ENCODE measurements around the gene ACSF2.

Gene ACSF2

DNA sequence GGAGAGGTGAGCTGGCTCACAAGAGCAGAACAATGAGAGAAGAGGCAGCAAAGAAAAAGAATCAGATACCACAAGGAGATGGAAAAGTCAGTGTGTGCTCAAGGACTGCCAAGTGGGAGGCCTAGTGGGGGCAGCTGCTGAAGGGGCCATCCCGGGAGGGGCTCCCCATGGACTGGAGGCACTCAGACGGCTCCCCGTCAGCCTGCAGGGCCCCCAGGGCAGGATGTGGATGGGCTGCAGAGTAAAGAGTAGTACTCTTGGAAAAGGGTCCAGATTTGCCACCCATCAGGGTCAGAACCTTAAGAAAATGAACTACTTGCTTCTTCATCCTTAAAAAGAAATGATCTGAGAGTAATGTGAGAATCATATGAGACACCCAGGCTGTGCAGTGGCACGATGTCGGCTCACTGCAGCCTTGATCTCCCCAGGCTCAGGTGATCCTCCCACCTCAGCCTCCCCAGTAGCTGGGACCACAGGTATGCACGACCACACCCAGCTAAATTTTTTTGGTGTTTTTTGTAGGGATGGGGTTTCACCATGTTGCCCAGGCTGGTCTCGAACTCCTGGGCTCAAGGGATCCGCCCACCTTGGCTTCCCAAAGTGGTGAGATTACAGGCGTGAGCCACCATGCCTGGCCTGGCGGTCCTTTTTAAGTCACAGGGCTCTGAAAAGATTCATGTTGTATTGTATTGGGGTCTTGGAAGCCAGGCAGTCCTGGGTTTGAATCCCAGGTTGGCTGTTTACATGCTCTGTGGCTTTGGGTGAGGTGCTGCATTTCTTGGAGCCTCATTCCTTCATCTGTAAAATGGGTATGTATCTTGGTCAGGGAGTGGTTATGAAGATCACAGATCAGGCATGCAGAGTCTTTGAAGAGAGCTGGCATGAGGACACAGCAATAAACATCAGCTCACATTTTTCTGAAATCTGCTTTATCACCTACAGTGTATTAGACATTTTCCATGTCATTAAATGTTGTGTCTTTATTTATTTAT is 15.1 kb downstream of the ACSF2 start:
- no peak for DNase-seq

- no peak for DNase-seq
Observed at GRCh38 chr17:50443505-50443974, 17.5 kb downstream of the ACSF2 start.

DNA sequence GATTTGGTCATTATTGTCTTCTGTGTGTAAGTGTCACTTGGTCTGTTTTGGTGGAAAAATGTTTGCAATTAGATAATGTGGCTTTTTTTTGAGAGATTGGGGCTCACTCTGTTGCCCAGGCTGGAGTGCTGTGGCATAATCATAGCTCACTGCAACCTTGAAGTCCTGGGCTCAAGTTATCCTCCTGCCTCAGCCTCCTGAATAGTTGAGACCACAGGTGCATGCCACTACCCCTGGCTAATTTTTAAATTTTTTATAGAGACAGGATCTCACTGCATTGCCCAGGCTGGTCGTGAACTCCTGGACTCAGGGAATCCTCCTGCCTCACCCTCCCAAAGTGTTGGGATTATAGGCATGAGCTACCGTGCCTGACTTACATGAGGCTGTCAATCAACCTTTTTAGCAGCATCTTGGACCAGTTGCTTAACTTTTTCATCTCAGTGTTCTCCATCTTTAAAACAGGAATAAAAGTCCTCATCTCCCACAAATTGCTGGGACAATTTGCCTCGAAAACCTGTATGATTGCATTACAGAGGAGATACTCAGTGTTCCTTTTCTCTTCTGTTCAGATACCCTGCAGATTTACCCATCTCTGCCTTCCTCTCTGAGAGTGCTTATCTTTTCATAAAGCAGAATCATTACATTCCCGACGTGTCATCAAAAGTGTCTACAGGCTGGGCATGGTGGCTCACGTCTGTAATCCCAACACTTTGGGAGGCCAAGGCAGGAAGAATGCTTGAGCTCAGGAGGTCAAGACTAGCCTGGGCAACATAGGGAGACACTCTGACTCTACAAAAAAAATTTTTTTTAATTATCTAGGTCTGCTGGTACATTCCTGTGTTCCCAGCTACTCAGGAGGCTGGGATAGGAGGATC is 19.1 kb downstream of the ACSF2 start:
- DNase-seq: no peak

DNA sequence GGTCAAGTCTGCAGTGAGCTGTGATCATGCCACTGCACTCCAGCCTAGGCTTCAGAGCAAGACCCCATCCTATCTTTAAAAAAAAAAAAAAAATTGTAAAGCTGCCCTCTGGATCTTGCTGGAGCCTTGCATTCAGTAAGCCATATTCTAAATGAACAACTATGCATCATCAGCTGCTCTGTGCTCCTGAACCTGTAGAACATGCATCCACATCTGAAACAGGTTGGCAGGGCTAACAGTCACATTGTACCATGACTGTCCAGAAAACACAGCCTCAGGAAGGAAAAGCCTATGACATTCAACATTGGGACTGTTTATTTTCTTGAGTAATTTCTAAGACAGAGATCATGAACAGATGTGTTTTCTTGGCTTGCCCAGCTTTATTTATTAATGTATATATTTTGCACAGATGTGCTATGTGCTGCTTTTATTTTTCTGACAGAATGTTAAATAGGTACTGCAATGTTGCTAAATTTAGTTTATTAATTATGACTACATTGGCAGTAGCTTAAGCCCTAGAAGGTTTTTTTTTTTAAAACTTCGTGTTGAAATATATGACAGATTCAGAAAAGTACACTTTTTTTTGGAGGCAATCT is 19.8 kb downstream of the ACSF2 start:
- DNase-seq: no peak

- DNase-seq: no peak
Observed at GRCh38 chr17:50447870-50448595, 22.0 kb downstream of the ACSF2 start.

DNA sequence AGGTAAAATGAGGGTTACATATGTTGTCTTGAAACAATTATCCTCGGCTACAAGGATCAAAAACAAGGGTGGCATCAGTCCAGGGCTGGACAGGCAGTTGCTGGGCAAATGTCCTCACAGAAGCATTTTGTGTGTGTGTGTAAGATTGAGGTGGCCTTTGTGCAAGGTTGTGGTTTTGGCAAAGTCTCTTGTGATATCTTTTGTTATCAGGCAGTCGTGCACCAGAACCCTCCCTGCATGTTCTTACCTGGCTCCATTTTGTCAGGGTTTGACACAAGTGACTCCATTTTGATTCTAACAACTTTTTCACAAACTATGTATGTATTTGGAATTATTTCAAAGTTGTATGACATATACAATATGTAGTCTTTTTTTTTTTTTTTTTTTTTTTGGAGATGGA is 22.6 kb downstream of the ACSF2 start:
- DNase-seq: no peak

- DNase-seq: no peak
Observed at GRCh38 chr17:50451943-50452629, 26.1 kb downstream of the ACSF2 start.

DNA sequence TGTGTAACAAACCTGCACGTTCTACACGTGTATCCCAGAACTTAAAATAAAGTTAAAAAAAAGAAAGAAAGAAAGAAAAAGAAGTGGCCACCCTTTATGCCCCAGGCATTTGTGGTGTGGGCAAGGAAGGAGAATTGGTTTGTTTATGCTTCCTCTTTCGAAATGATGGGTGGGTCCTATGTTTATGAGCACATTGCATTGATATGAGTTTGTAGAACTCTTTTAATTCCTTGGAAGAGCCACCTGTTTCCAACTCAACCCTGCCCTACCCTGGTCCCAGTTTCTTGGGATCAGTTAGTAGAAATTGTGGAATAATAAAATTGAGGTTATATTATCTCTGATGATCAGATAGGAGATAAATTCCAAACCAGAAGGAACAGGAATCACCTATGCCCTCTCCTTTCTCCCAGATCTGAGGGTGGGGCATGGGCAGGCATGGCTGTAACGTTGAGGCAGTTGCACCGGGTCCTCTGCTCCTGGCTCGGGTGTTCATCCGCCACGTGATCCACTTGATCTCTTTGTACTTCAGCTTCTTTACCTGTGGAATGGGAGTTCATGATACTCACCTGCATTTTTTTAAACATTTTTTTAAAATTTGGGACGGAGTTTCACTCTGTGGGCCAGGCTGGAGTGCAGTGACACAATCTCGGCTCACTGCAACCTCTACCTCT is 26.7 kb downstream of the ACSF2 start:
- no peak for DNase-seq

GRCh38 chr17:50453901-50454300 is 27.9 kb downstream of the ACSF2 start:
- DNase-seq: no peak

- no peak for DNase-seq
Observed at GRCh38 chr17:50457621-50458020, 31.6 kb downstream of the ACSF2 start.

GRCh38 chr17:50458270-50458669 is 32.3 kb downstream of the ACSF2 start:
- no peak for DNase-seq

- no peak for DNase-seq
Observed at GRCh38 chr17:50458701-50459676, 33.0 kb downstream of the ACSF2 start.

DNA sequence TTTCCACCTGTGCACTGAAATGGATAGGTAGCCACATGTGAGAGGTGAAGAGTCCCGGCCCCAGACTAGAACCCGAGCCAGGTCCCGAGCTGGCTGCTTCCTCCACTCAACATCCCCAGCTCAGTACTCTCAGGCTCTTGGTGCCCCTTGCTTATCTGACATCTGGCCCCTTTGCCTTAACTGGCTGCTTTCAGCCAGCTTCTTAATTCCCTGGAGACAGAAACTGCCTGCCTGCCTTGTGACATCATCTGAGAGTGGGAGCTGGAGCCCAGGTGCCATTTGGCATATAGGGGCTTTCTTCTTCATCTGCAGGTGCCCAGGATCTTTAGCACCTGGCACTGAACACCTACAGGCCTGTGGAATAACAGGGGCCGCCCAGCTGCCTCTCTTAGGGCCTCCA is 33.7 kb downstream of the ACSF2 start:
- DNase-seq: no peak

DNA sequence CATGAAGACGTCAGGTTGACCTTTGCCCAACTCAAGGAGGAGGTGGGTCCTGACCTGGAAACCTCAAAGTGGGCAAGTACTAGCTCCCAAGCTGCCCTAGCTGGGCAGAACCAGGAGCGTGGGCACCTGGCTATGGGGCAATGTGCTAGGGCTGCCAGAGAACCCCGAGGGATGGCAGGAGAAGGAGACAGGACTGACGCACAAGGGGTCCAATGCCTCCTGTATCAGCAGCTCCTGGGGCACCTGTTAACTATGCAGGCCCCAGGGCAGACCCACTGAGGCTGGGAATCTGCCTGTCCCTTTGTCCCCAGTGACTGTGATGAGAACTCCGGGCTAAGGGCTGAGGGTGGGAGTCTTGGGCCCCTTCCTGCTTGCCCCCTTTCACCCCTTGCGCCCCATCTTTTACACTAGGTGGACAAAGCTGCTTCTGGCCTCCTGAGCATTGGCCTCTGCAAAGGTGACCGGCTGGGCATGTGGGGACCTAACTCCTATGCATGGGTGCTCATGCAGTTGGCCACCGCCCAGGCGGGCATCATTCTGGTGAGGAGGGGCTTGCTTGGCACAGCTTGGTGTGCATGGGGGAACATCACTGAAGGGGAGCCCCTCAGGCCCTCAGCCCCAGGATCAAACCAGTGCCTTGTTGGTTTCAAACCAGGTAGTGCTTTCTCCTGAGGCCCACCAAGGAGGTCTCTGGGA is 35.0 kb downstream of the ACSF2 start:
- DNase-seq: no peak

- DNase-seq: no peak
Observed at GRCh38 chr17:50461550-50462132, 35.6 kb downstream of the ACSF2 start.

DNA sequence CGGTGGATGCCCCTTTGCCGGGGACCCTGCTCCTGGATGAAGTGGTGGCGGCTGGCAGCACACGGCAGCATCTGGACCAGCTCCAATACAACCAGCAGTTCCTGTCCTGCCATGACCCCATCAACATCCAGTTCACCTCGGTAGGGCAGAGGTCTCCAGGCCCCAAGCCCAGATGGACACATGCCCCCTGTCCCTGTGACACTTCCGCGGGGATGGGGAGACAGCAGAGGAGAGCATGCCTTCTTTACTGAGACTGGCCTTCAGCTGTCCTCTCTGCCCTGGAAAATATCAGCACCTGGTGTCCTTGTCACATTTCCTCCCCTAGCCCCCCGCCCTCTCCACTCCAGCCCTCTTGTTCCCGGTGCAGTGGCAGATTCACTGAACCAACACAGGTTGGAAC is 36.4 kb downstream of the ACSF2 start:
- no peak for DNase-seq

- DNase-seq: no peak
Observed at GRCh38 chr17:50464121-50464520, 38.1 kb downstream of the ACSF2 start.

DNA sequence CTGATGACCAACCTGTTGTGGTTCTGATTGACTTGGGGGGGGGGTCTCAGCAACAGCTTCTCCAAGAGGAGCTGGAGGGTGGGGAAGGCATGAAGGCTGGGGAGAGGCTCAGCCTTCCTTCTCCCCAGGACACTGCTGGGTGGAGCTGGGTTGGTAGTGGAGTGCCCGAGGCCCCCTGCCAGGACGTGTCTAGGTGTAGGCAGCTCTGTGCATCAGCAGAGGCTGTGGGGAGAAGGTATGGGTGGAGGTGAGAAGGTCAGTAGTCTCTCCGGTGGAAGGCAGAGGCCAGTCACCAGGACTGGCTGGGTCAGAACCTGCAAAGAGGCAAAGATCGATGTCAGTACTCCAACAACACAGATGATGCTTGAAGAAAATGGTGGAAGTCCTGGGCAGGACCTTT is 38.7 kb downstream of the ACSF2 start:
- DNase-seq: no peak

DNA sequence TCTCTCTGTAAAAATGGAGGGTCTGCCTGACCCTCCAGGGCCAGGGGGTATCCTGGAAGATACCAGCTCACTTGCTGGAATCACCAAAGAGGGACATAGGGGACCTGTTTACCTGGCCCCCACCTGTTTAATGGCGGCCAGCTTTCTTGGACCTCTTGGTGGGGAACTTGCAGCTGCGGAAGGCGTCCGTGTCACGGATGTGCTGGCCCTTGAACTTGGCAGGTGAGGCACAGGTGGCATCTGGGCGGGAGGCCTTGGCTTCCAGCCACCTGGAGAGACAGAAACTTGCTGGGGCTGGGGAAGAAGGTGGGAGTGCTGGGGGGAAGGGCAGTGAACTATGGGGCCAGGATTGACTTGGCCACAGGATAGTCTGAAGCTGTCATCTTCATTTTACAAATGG is 39.2 kb downstream of the ACSF2 start:
- no peak for DNase-seq

Measured in stimulated activated CD4-positive, alpha-beta T cell treated with anti-CD3 and anti-CD28 coated beads, Interleukin-2, amount 100 ng/mL, for 48 hours (primary cell).